Measurements from ENCODE around the gene EPS8L1. TPM values are rescaled to one million over a fixed set of nuclear protein-coding genes. Genes with fewer than 3 reads are reported as not detected.
A peak's percentile ranks its signal among the peaks of the same experiment; 100 is the strongest.

Gene EPS8L1
- total RNA-seq, 1 experiment from 2014 or later, result 111 TPM

GRCh38 chr19:55099557-55100506, 24.2 kb downstream of the EPS8L1 start:
- Histone ChIP-seq H3K4me1 (replicated peaks; ENCODE audit: insufficient read depth) (no peaks in the 10 kb centered on the region), H2AFZ (no peak overlapping the region), H3K4me3 (no peak overlapping the region), H3F3A (ENCODE audit: insufficient read depth, low read depth) (peaks cover 7% of the 10 kb centered on the region; the same call in 1 of the 2 replicates), H3K27ac (no peak overlapping the region), H3K36me3 (ENCODE audit: low read depth) (peaks cover 15% of the 10 kb centered on the region; the same call in 1 of the 2 replicates), H3K27me3 (ENCODE audit: insufficient read depth, low read depth) (no peaks in the 10 kb centered on the region), H4K20me1 (ENCODE audit: insufficient read depth) (no peaks in the 10 kb centered on the region; the same call in 1 of the 2 replicates), H3K79me2 (ENCODE audit: low read depth) (no peaks in the 10 kb centered on the region), H3K9me2 (ENCODE audit: insufficient read depth) (no peaks in the 10 kb centered on the region), H3K9me3 (ENCODE audit: insufficient read depth, low read depth) (no peaks in the 10 kb centered on the region), H3K4me2 (no peak overlapping the region)
- ChIA-PET CTCF (no interaction called here), POLR2A (ENCODE audit: unreplicated experiment) (no interaction called here)
- no peak for DNase-seq
- intact Hi-C loops (cut with micrococcal nuclease; ENCODE audit: unreplicated experiment), result no loop called here
- BruUV-seq (replicated peaks), result no TSS peak
- TF ChIP-seq CTCF (conservative IDR thresholded peaks at IDR 0.05), result peak; percentile 53
- TF ChIP-seq EZH2 (IDR thresholded peaks at IDR 0.05; ENCODE audit: low read depth), result no peak

- Histone ChIP-seq H3K79me2 (ENCODE audit: low read depth) (no peaks in the 10 kb centered on the region), H3K36me3 (ENCODE audit: low read depth) (peaks cover 15% of the 10 kb centered on the region; the same call in 1 of the 2 replicates), H3K9me2 (ENCODE audit: insufficient read depth) (no peaks in the 10 kb centered on the region), H4K20me1 (ENCODE audit: insufficient read depth) (no peaks in the 10 kb centered on the region; the same call in 1 of the 2 replicates), H3K9me3 (ENCODE audit: insufficient read depth, low read depth) (no peaks in the 10 kb centered on the region), H3K27me3 (ENCODE audit: insufficient read depth, low read depth) (no peaks in the 10 kb centered on the region), H3K4me1 (replicated peaks; ENCODE audit: insufficient read depth) (no peaks in the 10 kb centered on the region), H2AFZ (no peak overlapping the region), H3F3A (ENCODE audit: insufficient read depth, low read depth) (no peaks in the 10 kb centered on the region), H3K4me3 (no peak overlapping the region), H3K4me2 (no peak overlapping the region), H3K27ac (no peak overlapping the region)
- BruUV-seq (replicated peaks), result no TSS peak
- no peak for DNase-seq
- ChIA-PET POLR2A (ENCODE audit: unreplicated experiment) (no interaction called here), CTCF (no interaction called here)
- intact Hi-C loops (cut with micrococcal nuclease; ENCODE audit: unreplicated experiment), result no loop called here
- TF ChIP-seq CTCF (conservative IDR thresholded peaks at IDR 0.05) (no peak), EZH2 (IDR thresholded peaks at IDR 0.05; ENCODE audit: low read depth) (no peak)
Measured at GRCh38 chr19:55101261-55101660, 25.6 kb downstream of the EPS8L1 start.

- Histone ChIP-seq H3K36me3 (ENCODE audit: low read depth) (peaks cover 15% of the 10 kb centered on the region; the same call in 1 of the 2 replicates), H3K27ac (no peak overlapping the region), H3F3A (ENCODE audit: insufficient read depth, low read depth) (no peaks in the 10 kb centered on the region; the same call in 1 of the 2 replicates), H4K20me1 (ENCODE audit: insufficient read depth) (no peaks in the 10 kb centered on the region; the same call in none of the 2 replicates), H3K4me3 (no peak overlapping the region), H3K4me1 (replicated peaks; ENCODE audit: insufficient read depth) (no peaks in the 10 kb centered on the region), H3K79me2 (ENCODE audit: low read depth) (no peaks in the 10 kb centered on the region), H2AFZ (no peak overlapping the region), H3K9me2 (ENCODE audit: insufficient read depth) (no peaks in the 10 kb centered on the region), H3K4me2 (no peak overlapping the region), H3K27me3 (ENCODE audit: insufficient read depth, low read depth) (no peaks in the 10 kb centered on the region), H3K9me3 (ENCODE audit: insufficient read depth, low read depth) (no peaks in the 10 kb centered on the region)
- CTCF ChIA-PET, result no interaction called here
- POLR2A ChIA-PET (ENCODE audit: unreplicated experiment), result no interaction called here
- intact Hi-C loops (cut with micrococcal nuclease; ENCODE audit: unreplicated experiment), result no loop called here
- no TSS peak for BruUV-seq (replicated peaks)
- no peak for DNase-seq
- no peak for TF ChIP-seq CTCF (conservative IDR thresholded peaks at IDR 0.05)
- no peak for TF ChIP-seq EZH2 (IDR thresholded peaks at IDR 0.05; ENCODE audit: low read depth)
Measured at GRCh38 chr19:55103190-55103589, 27.5 kb downstream of the EPS8L1 start.

All from PC-9 (cell line).